Measurements from ENCODE around the gene GABRP. TPM values are rescaled to one million over a fixed set of nuclear protein-coding genes. Genes with fewer than 3 reads are reported as not detected.

Gene GABRP
- polyA plus RNA-seq, 2 of the 4 experiments (the other 2 are of a cell fraction), result not detected

GRCh38 chr5:170848033-170848432, 64.5 kb downstream of the GABRP start:
- POLR2A ChIA-PET, result interaction anchor here (0.7 kb wide), 1 partner anchor 13 kb away, joined by 5 read pairs; no protein-coding TSS in a partner anchor
- Histone ChIP-seq H3K4me3 (no peak overlapping the region), H3K27ac (no peak overlapping the region), H3K4me1 (peaks cover 10% of the 10 kb centered on the region; the same call in 1 of the 3 replicates), H3K4me2 (peak overlapping the region; percentile 30; the same call in 2 of the 3 replicates), H3K9me3 (no peaks in the 10 kb centered on the region)
- ATAC-seq (peak in 1 of 2 experiments; percentile 46; a peak in 3 of 6 replicates), FAIRE-seq (no peak), DNase-seq (ENCODE audit: low read depth in 1 of 2, low spot score in 1 of 2) (no peak)
- WGBS (ENCODE audit: missing lambda C conversion rate), result 12% methylated on average over 5 of the region's 5 CpGs
- CTCF ChIA-PET, result interaction anchor here (1.2 kb wide), 1 partner anchor 13 kb away, joined by 3 read pairs; no protein-coding TSS in a partner anchor
- TF ChIP-seq FOSL2 (IDR thresholded peaks at IDR 0.05), result no peak
- no peak for TF ChIP-seq FOSL2 (CRISPR knock-in tag; IDR thresholded peaks at IDR 0.05)
- no peak for TF ChIP-seq CHD2 (IDR thresholded peaks at IDR 0.05; ENCODE audit: low read length, partially characterized antibody)
- no peak for TF ChIP-seq BHLHE40 (IDR thresholded peaks at IDR 0.05; ENCODE audit: low read depth, low read length)
- TF ChIP-seq NFE2L2 (conservative IDR thresholded peaks at IDR 0.05; ENCODE audit: low read length), result no peak
- TF ChIP-seq RFX5 (IDR thresholded peaks at IDR 0.05), result no peak
- TF ChIP-seq, protein P1, sequence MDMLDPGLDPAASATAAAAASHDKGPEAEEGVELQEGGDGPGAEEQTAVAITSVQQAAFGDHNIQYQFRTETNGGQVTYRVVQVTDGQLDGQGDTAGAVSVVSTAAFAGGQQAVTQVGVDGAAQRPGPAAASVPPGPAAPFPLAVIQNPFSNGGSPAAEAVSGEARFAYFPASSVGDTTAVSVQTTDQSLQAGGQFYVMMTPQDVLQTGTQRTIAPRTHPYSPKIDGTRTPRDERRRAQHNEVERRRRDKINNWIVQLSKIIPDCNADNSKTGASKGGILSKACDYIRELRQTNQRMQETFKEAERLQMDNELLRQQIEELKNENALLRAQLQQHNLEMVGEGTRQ (IDR thresholded peaks at IDR 0.05), result no peak
- no peak for TF ChIP-seq NPAS2 (CRISPR knock-in tag; IDR thresholded peaks at IDR 0.05; ENCODE audit: borderline replicate concordance)
- TF ChIP-seq POLR2AphosphoS2 (conservative IDR thresholded peaks at IDR 0.05; ENCODE audit: low read length), result no peak
- no peak for TF ChIP-seq POLR2A (IDR thresholded peaks at IDR 0.05; ENCODE audit: low read length)
- no peak for TF ChIP-seq FOXS1 (CRISPR knock-in tag; IDR thresholded peaks at IDR 0.05)
- TF ChIP-seq HEYL (CRISPR knock-in tag; IDR thresholded peaks at IDR 0.05), result no peak
- TF ChIP-seq HOXB5 (CRISPR knock-in tag; IDR thresholded peaks at IDR 0.05), result no peak

GRCh38 chr5:170849374-170849773, 65.8 kb downstream of the GABRP start:
- TF ChIP-seq EHF (CRISPR knock-in tag; IDR thresholded peaks at IDR 0.05) (no peak), TP53 (CRISPR knock-in tag; IDR thresholded peaks at IDR 0.05) (no peak), EHMT2 (IDR thresholded peaks at IDR 0.05; ENCODE audit: low read depth) (no peak), FOSL2 (IDR thresholded peaks at IDR 0.05) (no peak), FOSL2 (CRISPR knock-in tag; IDR thresholded peaks at IDR 0.05) (no peak), FOSB (CRISPR knock-in tag; IDR thresholded peaks at IDR 0.05) (no peak), NR3C1 (IDR thresholded peaks at IDR 0.05) (no peak), MAX (IDR thresholded peaks at IDR 0.05) (no peak), ZFP36 (IDR thresholded peaks at IDR 0.05; ENCODE audit: borderline replicate concordance, partially characterized antibody) (no peak), CBX8 (IDR thresholded peaks at IDR 0.05) (no peak), HOXB5 (CRISPR knock-in tag; IDR thresholded peaks at IDR 0.05) (no peak)
- TF ChIP-seq, protein P2, sequence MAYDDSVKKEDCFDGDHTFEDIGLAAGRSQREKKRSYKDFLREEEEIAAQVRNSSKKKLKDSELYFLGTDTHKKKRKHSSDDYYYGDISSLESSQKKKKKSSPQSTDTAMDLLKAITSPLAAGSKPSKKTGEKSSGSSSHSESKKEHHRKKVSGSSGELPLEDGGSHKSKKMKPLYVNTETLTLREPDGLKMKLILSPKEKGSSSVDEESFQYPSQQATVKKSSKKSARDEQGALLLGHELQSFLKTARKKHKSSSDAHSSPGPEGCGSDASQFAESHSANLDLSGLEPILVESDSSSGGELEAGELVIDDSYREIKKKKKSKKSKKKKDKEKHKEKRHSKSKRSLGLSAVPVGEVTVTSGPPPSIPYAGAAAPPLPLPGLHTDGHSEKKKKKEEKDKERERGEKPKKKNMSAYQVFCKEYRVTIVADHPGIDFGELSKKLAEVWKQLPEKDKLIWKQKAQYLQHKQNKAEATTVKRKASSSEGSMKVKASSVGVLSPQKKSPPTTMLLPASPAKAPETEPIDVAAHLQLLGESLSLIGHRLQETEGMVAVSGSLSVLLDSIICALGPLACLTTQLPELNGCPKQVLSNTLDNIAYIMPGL (CRISPR knock-in tag; IDR thresholded peaks at IDR 0.05; ENCODE audit: borderline replicate concordance), result no peak
- POLR2A ChIA-PET, result no interaction called here
- Histone ChIP-seq H3K27ac (no peak overlapping the region), H3K9me3 (no peaks in the 10 kb centered on the region), H3K4me1 (peaks cover 10% of the 10 kb centered on the region; the same call in 1 of the 3 replicates), H3K4me2 (no peak overlapping the region), H3K4me3 (no peak overlapping the region)
- no peak for FAIRE-seq
- no peak; a peak in 1 of 6 replicates for ATAC-seq
- 32% methylated on average over 2 of the region's 2 CpGs for WGBS (ENCODE audit: missing lambda C conversion rate)
- CTCF ChIA-PET, result interaction anchor here (1.2 kb wide), 1 partner anchor 15 kb away, joined by 3 read pairs; no protein-coding TSS in a partner anchor
- no peak for DNase-seq (ENCODE audit: low read depth in 1 of 2, low spot score in 1 of 2)

GRCh38 chr5:170854566-170854965, 71.0 kb downstream of the GABRP start:
- no peak for DNase-seq (ENCODE audit: low read depth in 1 of 2, low spot score in 1 of 2)
- CTCF ChIA-PET, result interaction anchor here (1.2 kb wide), 1 partner anchor 105 kb away, joined by 3 read pairs; no protein-coding TSS in a partner anchor
- 70% methylated on average over 6 of the region's 6 CpGs for WGBS (ENCODE audit: missing lambda C conversion rate)
- H3K4me3 ChIP-seq, result no peak overlapping the region
- FAIRE-seq, result no peak
- no peaks in the 10 kb centered on the region for H3K4me1 ChIP-seq
- no peak for ATAC-seq
- TF ChIP-seq, protein P3, sequence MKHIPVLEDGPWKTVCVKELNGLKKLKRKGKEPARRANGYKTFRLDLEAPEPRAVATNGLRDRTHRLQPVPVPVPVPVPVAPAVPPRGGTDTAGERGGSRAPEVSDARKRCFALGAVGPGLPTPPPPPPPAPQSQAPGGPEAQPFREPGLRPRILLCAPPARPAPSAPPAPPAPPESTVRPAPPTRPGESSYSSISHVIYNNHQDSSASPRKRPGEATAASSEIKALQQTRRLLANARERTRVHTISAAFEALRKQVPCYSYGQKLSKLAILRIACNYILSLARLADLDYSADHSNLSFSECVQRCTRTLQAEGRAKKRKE (CRISPR knock-in tag; IDR thresholded peaks at IDR 0.05; ENCODE audit: low read depth), result no peak
- TF ChIP-seq, protein P1 (IDR thresholded peaks at IDR 0.05), result no peak
- TF ChIP-seq EP300 (IDR thresholded peaks at IDR 0.05), result no peak
- TF ChIP-seq NFE2L2 (conservative IDR thresholded peaks at IDR 0.05; ENCODE audit: low read length), result no peak
- TF ChIP-seq MAZ (IDR thresholded peaks at IDR 0.05; ENCODE audit: borderline replicate concordance, low read depth, low read length), result no peak
- no peak for TF ChIP-seq SREBF2 (IDR thresholded peaks at IDR 0.05)
- TF ChIP-seq ZFP36 (IDR thresholded peaks at IDR 0.05; ENCODE audit: borderline replicate concordance, partially characterized antibody), result no peak
- no peak for TF ChIP-seq POLR2AphosphoS2 (conservative IDR thresholded peaks at IDR 0.05; ENCODE audit: low read length)
- H3K9me3 ChIP-seq, result peaks cover 10% of the 10 kb centered on the region; the same call in 2 of the 3 replicates
- H3K27ac ChIP-seq, result no peak overlapping the region
- H3K4me2 ChIP-seq, result no peak overlapping the region
- POLR2A ChIA-PET, result no interaction called here
